WTC11 (cell line): ENCODE results near the gene SPATA45. TPM values are rescaled to one million over a fixed set of nuclear protein-coding genes. Genes with fewer than 3 reads are reported as not detected.

ENCODE experiments used
- ATAC-seq: fragments of 200-7000 bp; cut with Tn5 transposase; 2 replicates; pipeline ENCODE4 v1.10.0; 2021; ENCODE audit warnings: mild to moderate bottlenecking, moderate library complexity
- Bru-seq: library from RNA; stranded (reverse); fragments of 400-500 nt; gene quantifications from one replicate; lab custom pipeline; 2021; lab: Mats Ljungman, UMichigan
- CTCF ChIA-PET: fragments of 300-600 bp; sonication (Branson Sonifier 250); formaldehyde crosslinking; loops from one replicate; lab custom pipeline; 2021; ENCODE audit warnings: antibody characterized with exemption; lab: Charles Lee
- POLR2A ChIA-PET: fragments of 350-600 bp; sonication (Branson Sonifier 250); formaldehyde crosslinking; loops from one replicate; lab custom pipeline; 2021; ENCODE audit warnings: antibody characterized with exemption; lab: Charles Lee
- DNase-seq: peaks from one replicate; pipeline ENCODE4 v3.0.0; 2021; ENCODE audit warnings: low spot score
- H3K27ac Mint-ChIP-seq: 2 replicates; pipeline ENCODE4 v1.8.0; 2021; ENCODE audit warnings: mixed read lengths
- H3K27me3 Mint-ChIP-seq: 2 replicates; pipeline ENCODE4 v1.8.0; 2021; ENCODE audit warnings: low read depth, mild to moderate bottlenecking, moderate library complexity, mixed read lengths
- H3K36me3 Mint-ChIP-seq: 2 replicates; pipeline ENCODE4 v1.8.0; 2021; ENCODE audit warnings: mixed read lengths
- H3K4me1 Mint-ChIP-seq: 2 replicates; pipeline ENCODE4 v1.8.0; 2022; ENCODE audit warnings: mixed read lengths
- H3K4me3 Mint-ChIP-seq: 2 replicates; pipeline ENCODE4 v1.8.0; 2021; ENCODE audit warnings: mild to moderate bottlenecking, moderate library complexity, mixed read lengths
- H3K9me3 Mint-ChIP-seq: 2 replicates; pipeline ENCODE4 v1.8.0; 2021; ENCODE audit warnings: mixed read lengths
- AFF4 ChIP-seq: sonication (generic); formaldehyde crosslinking; IDR thresholded peaks from 2 replicates; pipeline ENCODE4 v1.8.1; 2023; ENCODE audit warnings: mild to moderate bottlenecking, missing genetic modification reagents, borderline replicate concordance
- CDX4 ChIP-seq: fragments of 250-450 bp; sonication (Bioruptor Pico); IDR thresholded peaks from 2 replicates; pipeline ENCODE4 v1.9.0; 2021; ENCODE audit warnings: moderate library complexity, mild to moderate bottlenecking, inconsistent platforms, borderline replicate concordance
- EMX1 ChIP-seq: fragments of 250-450 bp; sonication (Bioruptor Pico); IDR thresholded peaks from 2 replicates; pipeline ENCODE4 v1.8.0; 2021; ENCODE audit warnings: mild to moderate bottlenecking
- FOXP4 ChIP-seq: sonication (generic); formaldehyde crosslinking; IDR thresholded peaks from 2 replicates; pipeline ENCODE4 v1.8.0; 2022; ENCODE audit warnings: mild to moderate bottlenecking, missing genetic modification reagents
- GABPB1 ChIP-seq: sonication (generic); formaldehyde crosslinking; IDR thresholded peaks from 2 replicates; pipeline ENCODE4 v1.8.1; 2023; ENCODE audit warnings: mild to moderate bottlenecking, missing genetic modification reagents
- IRF1 ChIP-seq: sonication (generic); formaldehyde crosslinking; IDR thresholded peaks from 2 replicates; pipeline ENCODE4 v1.8.0; 2023; ENCODE audit warnings: missing genetic modification reagents
- IRF2 ChIP-seq: sonication (generic); formaldehyde crosslinking; IDR thresholded peaks from 2 replicates; pipeline ENCODE4 v1.8.0; 2022; ENCODE audit warnings: low read depth, missing genetic modification reagents, borderline replicate concordance
- JUN ChIP-seq: sonication (generic); formaldehyde crosslinking; IDR thresholded peaks from 2 replicates; pipeline ENCODE4 v1.8.0; 2023; ENCODE audit warnings: mild to moderate bottlenecking, missing genetic modification reagents
- NFYB ChIP-seq: sonication (generic); formaldehyde crosslinking; conservative IDR thresholded peaks from 2 replicates; pipeline ENCODE4 v1.8.0; 2022; ENCODE audit warnings: low read depth, missing genetic modification reagents
- PRDM15 ChIP-seq: sonication (generic); formaldehyde crosslinking; IDR thresholded peaks from 2 replicates; pipeline ENCODE4 v1.8.0; 2022; ENCODE audit warnings: missing genetic modification reagents
- PREB ChIP-seq: sonication (generic); formaldehyde crosslinking; IDR thresholded peaks from 2 replicates; pipeline ENCODE4 v1.8.1; 2022; ENCODE audit warnings: mild to moderate bottlenecking, missing genetic modification reagents, moderate library complexity, borderline replicate concordance
- SP1 ChIP-seq: sonication (generic); formaldehyde crosslinking; conservative IDR thresholded peaks from 2 replicates; pipeline ENCODE4 v1.8.1; 2022; ENCODE audit warnings: missing genetic modification reagents
- ZMAT4 ChIP-seq: fragments of 250-450 bp; sonication (Bioruptor Pico); IDR thresholded peaks from 2 replicates; pipeline ENCODE4 v1.9.0; 2021; ENCODE audit warnings: mild to moderate bottlenecking
- ZNF219 ChIP-seq: sonication (generic); formaldehyde crosslinking; IDR thresholded peaks from 2 replicates; pipeline ENCODE4 v1.8.0; 2023; ENCODE audit warnings: missing genetic modification reagents, mild to moderate bottlenecking, borderline replicate concordance
- ZNF232 ChIP-seq: sonication (generic); formaldehyde crosslinking; IDR thresholded peaks from 2 replicates; pipeline ENCODE4 v1.8.0; 2022; ENCODE audit warnings: mild to moderate bottlenecking, missing genetic modification reagents
- ZNF396 ChIP-seq: fragments of 250-450 bp; sonication (Bioruptor Pico); IDR thresholded peaks from 2 replicates; pipeline ENCODE4 v1.8.0; 2021; ENCODE audit warnings: mild to moderate bottlenecking, moderate library complexity, borderline replicate concordance
- ZNF416 ChIP-seq: fragments of 250-450 bp; sonication (Bioruptor Pico); IDR thresholded peaks from 2 replicates; pipeline ENCODE4 v1.9.0; 2021; ENCODE audit warnings: mild to moderate bottlenecking, inconsistent platforms
- ZNF512 ChIP-seq: sonication (generic); formaldehyde crosslinking; IDR thresholded peaks from 2 replicates; pipeline ENCODE4 v1.8.1; 2022; ENCODE audit warnings: missing genetic modification reagents, borderline replicate concordance
- long read RNA-seq, 3 experiments: library from RNA in 1 of 3; library from capped mRNA in 1 of 3; library from polyadenylated mRNA in 1 of 3; unstranded in 2 of 3; stranded (forward) in 1 of 3; transcript quantifications; one replicate each; pipeline ENCODE4 v2.0.0, GENCODE V29; 2021
- total RNA-seq: library from RNA; stranded (reverse); gene quantifications from 3 replicates; pipeline ENCODE4 v1.2.3, GENCODE V29; 2021

The SPATA45 gene
- 0.73 to 0.90 TPM (median 0.82 TPM) in 3 replicates for total RNA-seq
- Bru-seq, nascent RNA, result percentile 36 among the genes with signal in this experiment
- long read RNA-seq, experiment 1, partial matches to known transcripts, result 0 of 3 reads
- long read RNA-seq, experiment 1, other reads (novel, unspliced or antisense), result 3 of 3 reads
- long read RNA-seq, experiment 2, result 0 reads
- long read RNA-seq, experiment 3, partial matches to known transcripts, result 0 of 1 reads
- long read RNA-seq, experiment 3, other reads (novel, unspliced or antisense), result 1 of 1 reads

GRCh38 chr1:212847549-212847948 is at the start of gene SPATA45:
TSS of gene SPATA45 (minus strand) at chr1:212847649. CDS start at chr1:212836149, 11,500 bp downstream.
- H3K4me3 Mint-ChIP-seq, result no peak within 1 kb of the TSS
- TF ChIP-seq ZNF416 (CRISPR knock-in tag) (no peak), FOXP4 (CRISPR knock-in tag) (no peak), JUN (CRISPR knock-in tag) (no peak), NFYB (CRISPR knock-in tag) (no peak), SP1 (CRISPR knock-in tag) (no peak), CDX4 (CRISPR knock-in tag) (no peak), AFF4 (CRISPR knock-in tag) (no peak), ZMAT4 (no peak), IRF1 (CRISPR knock-in tag) (no peak), ZNF396 (CRISPR knock-in tag) (no peak), ZNF219 (CRISPR knock-in tag) (no peak), PREB (CRISPR knock-in tag) (no peak), ZNF512 (CRISPR knock-in tag) (no peak), PRDM15 (CRISPR knock-in tag) (no peak), IRF2 (no peak), GABPB1 (no peak), ZNF232 (no peak), EMX1 (CRISPR knock-in tag) (no peak)
- no peak for DNase-seq
- peaks cover 10% of the 10 kb centered on the region for H3K4me1 Mint-ChIP-seq
- H3K27ac Mint-ChIP-seq, result no peak within 1 kb of the TSS
- CTCF ChIA-PET, result interaction anchor here (1.2 kb wide), 1 partner anchor 33 kb away, joined by 3 read pairs; no protein-coding TSS in a partner anchor
- H3K27me3 Mint-ChIP-seq, result peaks cover 8% of the 10 kb centered on the region
- POLR2A ChIA-PET, result no interaction called here
- ATAC-seq, result no peak
- peaks cover 10% of the 10 kb centered on the region for H3K9me3 Mint-ChIP-seq
- peaks cover 11% of the 10 kb centered on the region for H3K36me3 Mint-ChIP-seq
